ENCODE measurements around the gene GTF2A1.
A peak's percentile ranks its signal among the peaks of the same experiment; 100 is the strongest.

Gene GTF2A1

DNA sequence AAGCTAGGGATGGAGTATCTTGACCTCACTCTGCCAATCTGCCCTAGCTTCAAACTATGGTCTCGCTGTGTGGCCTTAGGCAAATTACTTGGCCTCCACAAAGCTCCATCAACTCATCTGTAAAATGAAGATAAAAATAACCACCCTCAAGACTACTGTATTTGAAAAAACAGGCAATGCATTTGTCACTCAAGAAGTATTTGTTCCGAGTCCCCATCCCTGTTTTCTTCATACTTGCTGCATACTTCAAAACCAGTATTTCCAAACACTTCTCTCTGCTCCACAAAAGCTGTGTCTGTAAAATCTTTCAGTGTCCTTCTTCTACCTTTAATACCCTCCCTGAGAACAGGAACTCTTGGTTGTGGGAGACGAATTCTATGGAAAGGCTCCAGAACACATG, 47.9 kb downstream of the GTF2A1 start:
- no peak for DNase-seq

- no peak for DNase-seq
Measured at GRCh38 chr14:81172353-81172752, 48.4 kb downstream of the GTF2A1 start.

DNA sequence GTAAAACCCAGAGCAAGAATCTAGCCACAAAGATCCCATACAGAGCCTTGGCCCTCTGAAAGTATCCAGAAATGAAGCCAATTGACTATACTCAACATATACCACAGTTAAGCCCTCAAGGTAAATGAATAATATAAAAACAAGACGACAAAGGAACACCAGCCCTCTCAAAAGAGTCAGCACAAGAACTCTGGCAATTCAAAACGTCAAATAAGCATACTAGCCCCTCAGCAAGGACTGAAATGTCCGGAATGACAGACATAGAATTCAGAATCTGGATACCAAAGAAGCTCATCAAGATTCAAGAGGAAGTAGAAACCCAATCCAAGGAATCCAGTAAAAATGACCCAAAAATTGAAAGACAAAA, 49.9 kb downstream of the GTF2A1 start:
- DNase-seq = no peak

GRCh38 chr14:81170104-81170828, 50.5 kb downstream of the GTF2A1 start:
- peak; percentile 93 for DNase-seq

DNA sequence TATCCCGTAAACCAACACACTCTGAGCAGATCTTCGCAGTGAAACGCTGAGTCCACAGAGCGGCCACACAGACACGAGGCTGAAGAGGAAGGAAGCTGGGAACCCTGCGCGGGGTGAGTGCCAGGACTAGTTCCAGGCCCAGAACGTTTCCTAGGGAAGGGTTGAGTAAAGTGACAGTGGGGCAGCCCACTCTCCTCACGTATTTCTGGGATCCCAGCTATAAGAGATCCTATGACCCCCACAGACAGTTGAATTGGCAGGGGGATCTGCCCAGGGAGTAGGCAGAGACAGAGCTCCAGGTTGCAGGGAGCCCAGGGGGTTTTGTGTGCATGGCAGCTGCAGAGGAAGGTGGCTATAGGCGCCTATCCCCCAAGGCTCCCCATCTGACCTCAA, 51.1 kb downstream of the GTF2A1 start:
- peak; percentile 56 for DNase-seq

DNA sequence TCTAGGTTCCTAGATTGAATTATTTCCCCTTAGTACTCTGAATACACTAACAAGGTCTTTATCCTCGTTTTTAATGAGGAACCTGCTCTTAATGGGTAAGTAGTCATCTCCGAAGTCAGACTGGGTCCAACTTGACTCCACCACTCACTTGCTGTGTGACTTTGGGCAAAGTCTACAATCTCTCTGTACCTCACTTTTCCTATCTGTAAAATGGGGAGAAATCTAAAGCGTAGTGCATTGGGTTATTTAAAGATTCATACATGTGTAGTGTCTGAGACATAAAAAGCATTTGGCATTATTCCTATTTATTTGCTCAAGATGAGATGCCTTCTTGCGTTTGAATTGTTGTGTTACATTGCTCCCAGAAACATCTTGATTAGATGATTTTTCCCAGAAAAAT, 51.5 kb downstream of the GTF2A1 start:
- no peak for DNase-seq

DNA sequence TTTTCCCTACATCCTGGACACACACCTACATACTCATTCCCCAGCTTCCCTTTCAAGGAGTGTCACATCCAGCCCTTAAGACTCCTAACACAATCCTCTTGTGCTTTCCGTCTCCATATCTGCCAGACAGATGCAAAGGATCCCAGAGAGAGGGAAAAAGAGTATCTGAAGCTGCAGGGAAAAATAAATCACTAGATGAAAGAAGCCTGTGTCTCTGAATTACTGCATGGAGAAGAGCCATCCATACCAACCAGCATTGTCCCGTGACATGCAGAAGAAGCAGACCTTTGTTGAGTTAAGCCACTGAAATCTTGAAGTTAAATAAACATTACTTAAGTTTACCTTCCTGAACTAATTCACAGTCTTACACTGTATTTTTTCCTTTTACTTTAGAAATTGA, 54.6 kb downstream of the GTF2A1 start:
- no peak for DNase-seq

- no peak for DNase-seq
Measured at GRCh38 chr14:81165188-81165587, 55.6 kb downstream of the GTF2A1 start.

DNA sequence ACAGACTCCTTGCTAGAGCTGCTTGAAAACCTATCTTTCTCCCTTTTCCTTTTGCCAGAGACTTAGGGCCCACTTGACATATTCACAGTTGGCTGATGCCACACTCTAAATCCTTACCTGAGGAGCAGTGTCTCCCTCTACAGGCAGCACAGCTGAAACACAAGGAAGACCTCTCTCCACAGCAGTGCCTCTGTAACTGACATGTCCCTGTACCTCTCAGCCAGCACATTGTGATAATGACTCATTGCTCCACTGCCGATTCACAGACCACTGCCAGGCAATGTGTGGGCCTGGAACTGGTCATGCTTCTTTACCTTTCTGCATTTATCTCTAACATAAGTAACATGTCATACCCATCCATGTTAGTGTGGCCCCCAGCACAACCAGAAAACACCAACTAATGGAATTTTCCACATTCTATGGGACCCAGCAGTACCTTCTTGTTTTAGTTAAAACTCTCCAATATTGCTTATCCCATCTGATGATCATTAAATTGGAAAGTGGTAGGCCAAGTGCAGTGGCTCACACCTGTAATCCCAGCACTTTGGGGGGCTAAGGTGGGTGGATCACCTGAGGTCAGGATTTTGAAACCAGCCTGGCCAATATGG, 56.5 kb downstream of the GTF2A1 start:
- DNase-seq = no peak

DNA sequence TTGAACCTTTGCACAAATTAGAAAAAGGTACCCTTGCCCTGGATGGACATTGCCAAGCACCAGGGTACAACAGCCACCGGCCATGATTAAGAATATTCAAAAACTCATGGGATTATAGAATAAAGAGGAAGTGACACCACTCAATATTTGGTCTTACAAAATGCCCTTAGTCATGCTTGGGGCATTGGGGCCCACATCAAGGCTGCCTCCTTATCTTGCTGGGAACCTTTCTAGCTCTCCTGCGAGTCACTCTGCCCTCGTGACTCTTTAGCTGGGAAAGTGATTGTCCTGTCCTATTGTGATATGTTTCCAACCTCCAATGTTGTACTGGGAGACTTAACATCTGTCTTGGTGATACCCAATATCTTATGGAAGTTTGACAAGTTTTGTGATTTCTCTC, 57.8 kb downstream of the GTF2A1 start:
- DNase-seq = no peak

DNA sequence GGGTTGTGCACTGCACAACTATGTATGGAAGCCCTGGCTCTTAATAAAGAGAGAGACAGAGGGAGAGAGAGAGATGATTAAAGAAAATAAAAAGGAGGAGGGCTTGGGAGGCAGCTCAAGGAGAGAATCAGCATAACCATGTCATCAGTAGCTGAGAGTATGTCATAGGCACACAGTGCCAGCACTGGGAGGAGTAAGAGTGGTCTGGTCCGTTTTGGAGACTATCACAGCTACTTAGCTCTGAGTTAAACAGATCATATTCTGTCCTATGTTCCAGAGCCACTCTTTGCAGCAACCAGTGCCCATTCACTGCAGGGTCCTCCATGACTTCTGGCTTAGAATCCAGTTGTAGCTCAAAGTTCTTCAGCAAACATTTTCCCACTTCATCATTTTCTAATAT, 59.0 kb downstream of the GTF2A1 start:
- no peak for DNase-seq

- peak; percentile 35 for DNase-seq
Measured at GRCh38 chr14:81161088-81161487, 59.7 kb downstream of the GTF2A1 start.

DNA sequence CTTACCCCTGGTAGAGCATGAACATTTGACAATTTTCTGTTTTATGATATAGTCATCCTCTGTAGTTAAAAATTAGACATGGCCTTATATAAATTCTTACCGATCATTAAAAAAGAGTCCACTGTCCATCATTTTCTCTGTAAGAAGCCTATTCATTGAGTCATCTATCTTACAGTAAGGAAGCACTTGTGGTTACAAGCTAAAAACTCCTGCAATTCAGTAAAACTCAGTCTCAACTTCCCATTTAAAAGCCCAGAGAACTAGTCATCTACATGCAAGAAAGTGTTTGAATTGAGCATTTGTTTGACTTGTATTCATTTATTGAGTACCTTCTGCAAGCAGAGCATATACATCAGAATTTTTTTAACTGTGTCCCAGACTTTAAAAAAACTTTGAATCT, 63.3 kb downstream of the GTF2A1 start:
- DNase-seq = no peak

DNA sequence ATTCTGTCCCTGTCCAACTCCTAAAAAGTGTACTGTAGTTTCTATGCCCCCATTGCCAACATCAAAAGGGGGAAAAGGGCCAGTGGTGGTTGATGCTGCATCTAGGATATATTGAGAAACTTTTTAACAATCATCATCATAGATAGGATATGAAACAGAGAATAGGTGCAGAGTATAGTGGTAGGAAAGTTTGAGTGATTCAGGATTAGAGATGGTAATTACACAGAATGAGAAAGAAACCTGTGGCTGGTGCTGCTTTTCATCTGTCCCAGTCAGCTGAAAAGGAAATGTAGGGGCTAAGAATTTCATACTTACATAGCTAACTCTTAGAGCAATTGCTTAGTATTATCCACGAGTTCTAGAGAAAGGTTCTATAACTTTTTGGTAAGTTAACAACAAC, 67.6 kb downstream of the GTF2A1 start:
- DNase-seq = no peak

- DNase-seq = no peak
Measured at GRCh38 chr14:81148635-81149034, 72.1 kb downstream of the GTF2A1 start.

DNA sequence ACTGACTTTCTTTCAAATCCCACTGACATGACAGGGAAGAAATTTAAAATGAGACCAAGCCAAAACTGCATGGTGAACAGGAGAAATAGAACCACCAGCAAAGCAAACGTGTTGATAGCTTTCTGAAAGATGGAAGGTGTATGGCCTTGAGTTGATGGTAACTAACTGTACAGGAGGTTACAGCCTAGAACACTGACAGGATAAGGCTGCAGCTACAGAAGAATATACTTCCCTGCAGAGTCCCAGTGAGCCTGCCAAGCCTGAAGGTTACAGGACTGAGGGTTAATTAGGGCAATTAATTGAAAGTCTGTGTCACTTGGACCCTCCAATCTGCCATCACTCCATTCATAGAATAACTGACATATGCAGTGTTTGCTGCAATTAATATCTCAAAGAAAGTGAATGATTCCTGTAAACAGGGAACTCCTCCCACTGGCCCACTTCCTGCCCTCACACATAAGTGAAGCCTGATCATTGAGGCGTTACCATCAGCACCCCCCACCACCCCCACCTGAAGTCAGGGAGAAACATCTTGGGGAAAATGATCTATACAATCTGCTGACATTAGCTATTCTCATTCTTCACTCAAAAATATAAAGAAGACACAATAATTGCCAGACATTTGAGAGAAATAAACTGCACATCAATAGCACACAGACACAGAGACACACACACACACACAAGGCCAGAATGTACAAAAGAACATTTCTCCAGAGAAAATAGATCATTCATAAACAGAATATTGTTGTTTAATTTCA, 73.4 kb downstream of the GTF2A1 start:
- no peak for DNase-seq

GRCh38 chr14:81144824-81145603, 75.7 kb downstream of the GTF2A1 start:
- DNase-seq = no peak

GRCh38 chr14:81143793-81144192, 77.0 kb downstream of the GTF2A1 start:
- DNase-seq = no peak

DNA sequence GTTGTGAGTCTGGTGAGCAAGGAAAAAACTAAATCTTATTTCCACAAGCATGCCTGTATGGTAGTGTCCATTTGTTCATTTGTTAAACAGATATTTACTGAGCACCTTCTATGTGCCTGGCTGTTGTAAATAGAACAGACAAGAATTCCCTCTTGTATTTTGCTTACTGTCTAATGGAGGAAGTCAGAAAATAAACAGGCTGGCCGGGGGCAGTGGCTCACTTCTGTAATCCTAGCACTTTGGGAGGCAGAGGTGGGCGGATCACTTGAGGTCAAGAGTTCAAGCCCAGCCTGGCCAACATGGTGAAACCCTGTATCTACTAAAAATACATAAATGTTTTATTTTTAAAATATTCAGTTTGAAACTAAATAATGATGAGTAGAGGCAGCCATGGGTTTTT, 79.3 kb downstream of the GTF2A1 start:
- no peak for DNase-seq

DNA sequence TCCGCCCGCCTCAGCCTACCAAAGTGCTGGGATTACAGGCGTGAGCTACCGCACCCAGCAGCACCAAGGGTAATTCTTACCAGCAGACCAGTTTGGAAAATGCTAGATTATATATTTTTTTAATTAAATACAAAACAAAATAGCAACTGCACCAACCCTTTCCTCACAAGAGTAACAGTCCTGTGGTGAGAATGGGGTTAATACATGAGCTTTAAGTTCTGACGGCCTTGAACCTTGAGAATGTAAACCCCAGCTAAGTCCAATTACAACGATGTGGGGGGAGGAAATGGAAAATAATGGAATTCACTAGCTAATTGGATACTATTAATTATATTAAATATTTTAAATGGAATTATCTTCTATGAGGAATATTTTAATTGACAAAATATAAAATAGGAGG, 82.3 kb downstream of the GTF2A1 start:
- DNase-seq = no peak

DNA sequence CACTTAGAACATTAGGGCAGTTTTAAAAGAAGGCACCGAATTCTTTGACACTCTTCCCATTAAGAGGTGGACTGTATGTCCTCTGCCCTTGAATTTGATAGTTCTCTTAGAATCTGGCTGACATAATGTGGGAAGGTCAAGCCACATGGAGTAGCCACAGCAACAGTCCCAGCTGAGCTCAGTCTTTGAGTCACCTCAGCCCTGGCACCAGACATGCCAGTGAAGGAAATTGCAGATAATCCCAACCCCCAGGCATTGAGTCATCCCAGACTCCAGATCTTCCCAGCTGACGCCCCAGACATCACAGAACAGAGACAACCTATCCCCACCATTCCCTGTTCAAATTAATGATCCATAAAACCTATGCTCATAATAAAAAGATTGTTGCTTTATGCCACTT, 83.4 kb downstream of the GTF2A1 start:
- no peak for DNase-seq

DNA sequence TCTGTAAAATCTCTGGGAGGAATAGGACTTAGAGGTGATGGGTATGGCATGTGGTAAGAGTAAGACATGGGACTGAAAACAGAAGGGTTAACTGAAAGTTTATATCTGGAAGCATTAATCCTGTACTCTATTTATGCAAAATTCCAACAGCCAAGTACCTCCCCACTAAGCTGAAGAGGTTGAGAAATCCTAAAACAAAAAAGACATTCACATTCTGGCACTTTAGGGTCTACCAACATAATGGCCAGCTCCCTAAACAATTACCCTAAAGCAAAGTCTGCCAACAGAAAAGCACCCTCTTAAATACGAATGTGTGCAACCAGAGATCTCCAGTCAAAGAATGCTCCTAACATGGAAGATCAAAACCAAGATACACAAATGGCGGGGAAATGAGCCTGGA, 87.4 kb downstream of the GTF2A1 start:
- DNase-seq = no peak

DNA sequence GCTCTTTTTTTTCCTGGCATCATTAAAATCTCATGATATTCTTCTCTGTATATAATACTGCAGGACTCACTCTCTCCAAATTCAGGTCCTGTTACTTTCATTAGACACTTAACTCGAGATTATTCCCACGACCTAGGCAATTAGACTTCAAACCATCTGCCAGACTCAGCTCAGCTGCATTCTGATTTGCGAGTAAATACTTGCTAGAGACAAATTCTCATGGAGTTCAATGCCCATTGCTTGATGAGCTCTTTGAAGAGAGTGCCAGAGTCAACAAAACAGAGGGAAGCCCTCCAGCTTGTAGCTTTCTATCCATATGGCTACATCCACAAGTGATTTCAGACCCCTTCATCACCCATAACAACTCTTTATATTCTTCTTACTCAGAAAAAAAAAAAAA, 88.3 kb downstream of the GTF2A1 start:
- no peak for DNase-seq

GRCh38 chr14:81129242-81129641, 91.5 kb downstream of the GTF2A1 start:
- DNase-seq = no peak
